H1 (cell line): ENCODE data around the gene ISL2. TPM values are rescaled to one million over a fixed set of nuclear protein-coding genes. Genes with fewer than 3 reads are reported as not detected.

Source experiments
- ASH2L ChIP-seq: fragments of 200-600, 300-600 bp; sonication (generic); IDR thresholded peaks from one replicate; pipeline ENCODE4 v1.7.1; 2017; ENCODE audit warnings: low read length
- CREB1 ChIP-seq: IDR thresholded peaks from 2 replicates; pipeline ENCODE4 v1.6.1; 2012; ENCODE audit warnings: inconsistent platforms
- EGR1 ChIP-seq: IDR thresholded peaks from 2 replicates; pipeline ENCODE4 v1.6.1; 2011; ENCODE audit warnings: low read depth, low read length, borderline replicate concordance
- JUN ChIP-seq: IDR thresholded peaks from 2 replicates; pipeline ENCODE4 v1.6.1; 2011; ENCODE audit warnings: low read depth, mild to moderate bottlenecking, improper control_type of control experiment, low read length
- NRF1 ChIP-seq: IDR thresholded peaks from 2 replicates; pipeline ENCODE4 v1.6.1; 2011; ENCODE audit warnings: mild to moderate bottlenecking, low read depth, low read length, improper control_type of control experiment
- PHF8 ChIP-seq: fragments of 200-600 bp; sonication (generic); conservative IDR thresholded peaks from 2 replicates; pipeline ENCODE4 v1.7.1; 2012; ENCODE audit warnings: low read depth, mild to moderate bottlenecking, inconsistent platforms, low read length, moderate library complexity
- POLR2A ChIP-seq, 2 experiments: IDR thresholded peaks; 1 replicate in 1 of 2; 2 replicates in 1 of 2; pipeline ENCODE4 v1.6.1; 2011; ENCODE audit warnings: low read depth in 2 of 2, low read length in 2 of 2, mild to moderate bottlenecking in 2 of 2; ENCODE audit errors: control extremely low read depth in 1 of 2
- SP2 ChIP-seq: IDR thresholded peaks from 2 replicates; pipeline ENCODE4 v1.6.1; 2012; ENCODE audit warnings: mild to moderate bottlenecking, low read length, inconsistent platforms
- TAF1 ChIP-seq: IDR thresholded peaks from 2 replicates; pipeline ENCODE4 v1.6.1; 2011; ENCODE audit warnings: mild to moderate bottlenecking, low read depth, low read length
- TBP ChIP-seq: IDR thresholded peaks from 2 replicates; pipeline ENCODE4 v1.6.1; 2011; ENCODE audit warnings: low read depth, low read length, improper control_type of control experiment
- polyA plus RNA-seq, 7 experiments: library from polyadenylated mRNA; depleted of rRNA in 3 of 7; stranded (reverse) in 5 of 7; unstranded in 2 of 7; fragments of >200 nt in 5 of 7; fragments of 200-250 nt in 2 of 7; gene quantifications; 1 replicate in 5 of 7; 2 replicates in 1 of 7; 4 replicates in 1 of 7; pipeline versions ENCODE4 v1.2.1 to v1.2.3, GENCODE V29; 2011 to 2013; ENCODE audit warnings: missing spikeins in 2 of 7, mixed read lengths in 2 of 7
- total RNA-seq: library from RNA; stranded (reverse); fragmentation: NEBNext Ultra II Directional; extraction: Animal tissue kit (Norgen Biotek cat#: 25700); gene quantifications from 2 replicates; pipeline ENCODE4 v1.2.1, GENCODE V29; 2021
- TF ChIP-seq, protein P1 (sequence below): IDR thresholded peaks from 2 replicates; pipeline ENCODE4 v1.6.1; 2012; ENCODE audit warnings: inconsistent platforms
- TF ChIP-seq, protein P2 (sequence below): IDR thresholded peaks from 2 replicates; pipeline ENCODE4 v1.6.1; 2012; ENCODE audit warnings: inconsistent platforms
- TF ChIP-seq, protein P3 (sequence below): IDR thresholded peaks from 2 replicates; pipeline ENCODE4 v1.6.1; 2012; ENCODE audit warnings: low read length, inconsistent platforms
- TF ChIP-seq, protein P4 (sequence below): IDR thresholded peaks from 2 replicates; pipeline ENCODE4 v1.6.1; 2011; ENCODE audit warnings: low read depth, mild to moderate bottlenecking, low read length; ENCODE audit not compliant: insufficient read depth

The ISL2 gene
- total and polyA plus RNA-seq, 2 of the 8 experiments (the other 6 are each of a cell fraction or from before 2014, with no cell fraction given), result 0.32 to 0.99 TPM

DNA sequence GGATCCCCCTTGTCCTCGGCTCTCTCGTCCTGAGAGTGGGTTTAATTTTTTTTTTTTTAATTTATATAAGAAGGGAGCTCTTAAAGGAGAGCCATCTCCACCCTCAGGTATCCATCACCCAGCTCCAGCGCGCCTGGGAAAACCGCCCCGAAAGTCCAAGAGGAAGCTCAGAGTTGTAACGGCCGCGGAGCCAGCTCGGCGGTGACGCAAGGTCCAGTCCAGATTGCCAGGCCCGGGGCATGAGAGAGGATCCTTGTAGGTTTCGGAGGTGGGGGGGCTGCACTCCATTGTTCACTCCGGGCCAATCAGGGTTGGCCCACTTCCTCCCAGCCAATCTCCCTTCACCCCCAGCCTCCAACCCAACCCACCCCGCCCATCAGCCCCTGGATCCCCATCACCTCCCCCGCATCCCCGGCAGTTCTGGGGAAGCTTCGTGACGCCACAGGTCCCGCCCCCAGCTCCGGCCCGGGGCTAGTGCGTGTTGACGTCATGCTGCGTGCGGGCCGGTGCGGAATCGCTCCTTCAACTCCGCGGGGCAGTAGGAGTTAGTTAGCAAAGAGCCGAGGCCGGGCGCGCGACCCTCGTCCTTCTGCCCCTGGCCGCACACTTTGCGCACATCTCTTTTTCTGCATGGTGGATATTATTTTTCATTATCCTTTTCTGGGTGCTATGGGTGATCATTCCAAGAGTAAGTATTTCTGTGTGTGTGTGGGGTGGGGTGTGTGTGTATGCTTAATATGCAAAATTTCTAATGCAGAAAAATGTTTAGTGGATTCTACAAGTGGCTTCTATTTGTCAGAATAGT lies at the start of gene ISL2 (continued):
- TF ChIP-seq, protein P1, sequence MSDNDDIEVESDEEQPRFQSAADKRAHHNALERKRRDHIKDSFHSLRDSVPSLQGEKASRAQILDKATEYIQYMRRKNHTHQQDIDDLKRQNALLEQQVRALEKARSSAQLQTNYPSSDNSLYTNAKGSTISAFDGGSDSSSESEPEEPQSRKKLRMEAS, result peak; percentile 19; the same call in 1 of the 2 replicates
- TF ChIP-seq ASH2L (peak; percentile 27), JUN (no peak), SP2 (no peak), PHF8 (peak; percentile 22; the same call in 1 of the 2 replicates), TAF1 (peak; percentile 85), EGR1 (peak; percentile 95), NRF1 (no peak), CREB1 (peak; percentile 96), TBP (peak; percentile 92), POLR2A (IDR thresholded peaks at IDR 0.05; ENCODE audit: control extremely low read depth in 1 of 2, low read depth in 2 of 2, low read length in 2 of 2) (peak in 1 of 2 experiments; percentile 83; a peak in 2 of 3 replicates)
- TF ChIP-seq, protein P2, sequence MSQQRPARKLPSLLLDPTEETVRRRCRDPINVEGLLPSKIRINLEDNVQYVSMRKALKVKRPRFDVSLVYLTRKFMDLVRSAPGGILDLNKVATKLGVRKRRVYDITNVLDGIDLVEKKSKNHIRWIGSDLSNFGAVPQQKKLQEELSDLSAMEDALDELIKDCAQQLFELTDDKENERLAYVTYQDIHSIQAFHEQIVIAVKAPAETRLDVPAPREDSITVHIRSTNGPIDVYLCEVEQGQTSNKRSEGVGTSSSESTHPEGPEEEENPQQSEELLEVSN, result peak; percentile 38
- TF ChIP-seq, protein P3, sequence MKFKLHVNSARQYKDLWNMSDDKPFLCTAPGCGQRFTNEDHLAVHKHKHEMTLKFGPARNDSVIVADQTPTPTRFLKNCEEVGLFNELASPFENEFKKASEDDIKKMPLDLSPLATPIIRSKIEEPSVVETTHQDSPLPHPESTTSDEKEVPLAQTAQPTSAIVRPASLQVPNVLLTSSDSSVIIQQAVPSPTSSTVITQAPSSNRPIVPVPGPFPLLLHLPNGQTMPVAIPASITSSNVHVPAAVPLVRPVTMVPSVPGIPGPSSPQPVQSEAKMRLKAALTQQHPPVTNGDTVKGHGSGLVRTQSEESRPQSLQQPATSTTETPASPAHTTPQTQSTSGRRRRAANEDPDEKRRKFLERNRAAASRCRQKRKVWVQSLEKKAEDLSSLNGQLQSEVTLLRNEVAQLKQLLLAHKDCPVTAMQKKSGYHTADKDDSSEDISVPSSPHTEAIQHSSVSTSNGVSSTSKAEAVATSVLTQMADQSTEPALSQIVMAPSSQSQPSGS, result no peak; the same call in 1 of the 2 replicates
- TF ChIP-seq, protein P4, sequence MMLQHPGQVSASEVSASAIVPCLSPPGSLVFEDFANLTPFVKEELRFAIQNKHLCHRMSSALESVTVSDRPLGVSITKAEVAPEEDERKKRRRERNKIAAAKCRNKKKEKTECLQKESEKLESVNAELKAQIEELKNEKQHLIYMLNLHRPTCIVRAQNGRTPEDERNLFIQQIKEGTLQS, result peak; percentile 54; the same call in 1 of the 2 replicates
